Esophagus squamous epithelium (tissue), 5 donors: ENCODE data around the gene TECPR1. TPM values are rescaled to one million over a fixed set of nuclear protein-coding genes. Genes with fewer than 3 reads are reported as not detected.

Experiments
- DNase-seq: peaks from one replicate; lab custom pipeline; 2025; lab: John Stamatoyannopoulos, UW
- H3K27ac ChIP-seq, 4 donors: fragments of 200-600 bp; sonication (generic); one replicate each; pipeline ENCODE4 v1.5.1; 2016 to 2019; ENCODE audit warnings: mild to moderate bottlenecking in 1 of 4
- H3K27me3 ChIP-seq, 4 donors: fragments of 200-600 bp; sonication (generic); 1 replicate in 3 of 4; 2 replicates in 1 of 4; pipeline versions ENCODE4 v1.5.1 to v1.6.0; 2017 to 2021; ENCODE audit warnings: antibody characterized with exemption in 1 of 4
- H3K36me3 ChIP-seq, 3 donors: fragments of 200-600 bp; sonication (generic); one replicate each; pipeline ENCODE4 v1.5.1; 2016 to 2019
- H3K4me1 ChIP-seq, 3 donors: fragments of 200-600 bp; sonication (generic); one replicate each; pipeline ENCODE4 v1.5.1; 2017 to 2019
- H3K4me3 ChIP-seq, 4 donors: fragments of 200-600 bp; sonication (generic); 1 replicate in 3 of 4; 2 replicates in 1 of 4; pipeline ENCODE4 v1.5.1; 2016 to 2019; ENCODE audit warnings: mild to moderate bottlenecking in 2 of 4, moderate library complexity in 1 of 4
- H3K9me3 ChIP-seq, 3 donors: fragments of 200-600 bp; sonication (generic); one replicate each; pipeline ENCODE4 v1.5.1; 2016 to 2019
- CTCF ChIP-seq, 6 experiments: fragments of 450-650 bp in 4 of 6; fragments of 200-600 bp in 2 of 6; sonication (generic) in 2 of 6; IDR thresholded peaks; one replicate each; pipeline ENCODE4 v1.5.1; 2016 to 2019; ENCODE audit warnings: antibody characterized with exemption in 6 of 6, mild to moderate bottlenecking in 4 of 6, moderate library complexity in 4 of 6
- POLR2A ChIP-seq, 4 donors: fragments of 450-650 bp; IDR thresholded peaks; one replicate each; pipeline ENCODE4 v1.6.1; 2017; ENCODE audit warnings: antibody characterized with exemption in 4 of 4, mild to moderate bottlenecking in 4 of 4, moderate library complexity in 3 of 4
- WGBS, 2 donors: methylation state at CpG; one replicate each; pipeline ENCODE4 v1.1.5; 2018; 5-methylcytosine and 5-hydroxymethylcytosine counted together
- intact Hi-C: fragments of 100-400 bp; cut with DNase I; formaldehyde crosslinking; loops from one replicate; pipeline ENCODE4 v1.15.0; 2022
- total RNA-seq, 4 donors: library from RNA; depleted of rRNA; stranded (reverse); fragments of >200 nt; gene quantifications; one replicate each; pipeline ENCODE4 v1.1.0, GENCODE V29; 2016
- donor health status: DM: yes; HTN: yes; CAD: no.

The TECPR1 gene
- total RNA-seq, 4 donors from 2014 or later: 13.4 to 21.5 (median 19.0) TPM

DNA sequence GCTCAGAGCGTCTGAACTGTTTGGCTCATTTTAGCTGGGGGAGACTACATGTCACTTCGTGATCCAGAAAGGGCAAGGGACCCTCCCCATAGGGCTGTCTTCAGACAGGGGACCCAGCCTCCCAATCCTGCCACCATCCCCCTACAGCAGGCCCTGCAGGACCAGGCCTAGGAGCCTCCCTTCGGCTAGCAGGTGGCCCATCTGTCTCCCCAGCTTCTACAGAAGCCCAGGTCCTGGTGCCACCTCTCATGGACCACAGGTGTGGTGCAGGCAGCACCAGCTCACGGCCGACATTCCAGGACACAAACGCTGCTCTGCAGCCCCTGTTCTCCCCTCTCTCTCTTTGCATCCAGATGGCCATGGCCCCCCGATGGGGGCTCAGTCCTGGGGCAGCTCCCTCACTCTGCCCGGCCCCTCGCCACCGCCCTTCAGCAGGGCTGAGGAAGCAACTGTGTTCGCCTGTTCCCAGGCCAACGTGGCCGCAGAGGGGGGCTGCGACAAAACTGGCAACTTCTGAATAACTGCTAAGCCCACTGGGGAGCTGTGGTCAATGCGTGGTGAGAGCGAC is 10.3 kb downstream of the TECPR1 start:
- no peaks in the 10 kb centered on the region for H3K9me3 ChIP-seq
- 81 to 84% methylated on average over 8 of the region's 16 CpGs for WGBS, 2 donors
- no peak for DNase-seq
- no peak overlapping the region for H3K4me3 ChIP-seq
- H3K27me3 ChIP-seq: no peaks in the 10 kb centered on the region
- TF ChIP-seq CTCF (IDR thresholded peaks at IDR 0.05) (no peak), POLR2A (IDR thresholded peaks at IDR 0.05) (no peak)
- H3K36me3 ChIP-seq: peaks cover 10 to 86% (median 17%) of the 10 kb centered on the region in 3 donors
- intact Hi-C loops: no loop called here
- H3K4me1 ChIP-seq: peaks cover 0 to 15% (median 3%) of the 10 kb centered on the region in 3 donors
- H3K27ac ChIP-seq: no peak overlapping the region

GRCh38 chr7:98240961-98241673 is 10.9 kb downstream of the TECPR1 start:
- no peak for DNase-seq
- no peak overlapping the region for H3K27ac ChIP-seq
- intact Hi-C loops: no loop called here
- no peak overlapping the region for H3K4me3 ChIP-seq
- no peaks in the 10 kb centered on the region for H3K27me3 ChIP-seq
- no peaks in the 10 kb centered on the region for H3K9me3 ChIP-seq
- WGBS, 2 donors: 69% methylated on average over 5 to 11 of the region's 19 CpGs
- H3K36me3 ChIP-seq: peaks cover 14 to 93% (median 17%) of the 10 kb centered on the region in 3 donors
- H3K4me1 ChIP-seq: peaks cover 0 to 12% (median 3%) of the 10 kb centered on the region in 3 donors
- TF ChIP-seq CTCF (IDR thresholded peaks at IDR 0.05): peak in 5 of 6 experiments; percentile 34 to 55 (median 40)
- no peak for TF ChIP-seq POLR2A (IDR thresholded peaks at IDR 0.05)

DNA sequence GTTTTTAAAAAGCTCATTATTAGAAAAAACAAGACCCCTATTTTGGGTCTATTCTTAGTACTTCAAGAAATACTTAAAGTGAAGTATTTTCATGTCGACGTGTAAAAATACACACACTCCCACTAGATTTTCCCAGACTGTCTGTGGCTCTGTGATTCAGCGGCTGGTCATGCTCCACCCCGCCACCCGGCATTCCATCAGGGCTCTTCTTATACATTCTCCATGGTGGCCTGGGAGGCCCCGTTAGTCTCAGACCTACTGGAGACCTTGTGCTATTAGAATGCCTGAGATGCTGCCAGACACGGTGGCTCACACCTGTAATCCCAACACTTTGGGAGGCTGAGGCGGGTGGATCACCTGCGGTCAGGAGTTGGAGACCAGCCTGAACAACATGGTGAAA is 13.1 kb downstream of the TECPR1 start:
- DNase-seq: no peak
- no peaks in the 10 kb centered on the region for H3K27me3 ChIP-seq
- H3K4me3 ChIP-seq: no peak overlapping the region
- intact Hi-C loops: no loop called here
- H3K36me3 ChIP-seq: peaks cover 10 to 88% (median 17%) of the 10 kb centered on the region in 3 donors
- H3K4me1 ChIP-seq: no peaks in the 10 kb centered on the region
- H3K9me3 ChIP-seq: no peaks in the 10 kb centered on the region
- WGBS, 2 donors: 89 to 97% methylated on average over 5 to 8 of the region's 9 CpGs
- TF ChIP-seq POLR2A (IDR thresholded peaks at IDR 0.05) (no peak), CTCF (IDR thresholded peaks at IDR 0.05) (no peak)
- no peak overlapping the region for H3K27ac ChIP-seq

DNA sequence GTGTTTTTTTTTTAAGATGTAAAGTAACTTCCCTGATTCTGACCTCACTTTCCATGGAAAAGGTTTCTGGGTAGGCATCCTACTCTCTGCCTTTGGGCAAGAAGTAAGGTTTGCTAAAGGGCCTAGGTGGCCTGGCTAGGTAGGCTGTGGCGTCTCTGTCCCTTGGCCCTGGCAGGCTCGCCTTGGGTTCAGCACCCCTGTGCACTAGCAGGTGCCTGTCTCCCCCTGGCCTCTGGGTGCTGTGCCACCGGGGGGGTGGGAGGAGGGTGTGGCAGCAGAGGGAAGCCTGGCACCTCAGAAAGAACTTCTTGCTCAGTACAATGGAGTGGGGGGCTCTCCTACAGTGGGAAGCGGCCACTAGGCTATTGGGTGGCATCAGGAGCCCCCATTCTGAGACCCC is 14.0 kb downstream of the TECPR1 start:
- TF ChIP-seq CTCF (IDR thresholded peaks at IDR 0.05) (no peak), POLR2A (IDR thresholded peaks at IDR 0.05) (no peak)
- Histone ChIP-seq H3K9me3 (no peaks in the 10 kb centered on the region), H3K36me3 (peaks cover 10 to 88% (median 17%) of the 10 kb centered on the region in 3 donors), H3K27me3 (no peaks in the 10 kb centered on the region), H3K4me3 (no peak overlapping the region), H3K4me1 (no peaks in the 10 kb centered on the region), H3K27ac (no peak overlapping the region)
- 100% methylated on average over 1 of the region's 4 CpGs; no CpG with 5 or more reads in 1 of the 2 donors for WGBS, 2 donors
- intact Hi-C loops: no loop called here
- DNase-seq: no peak
